Forelimb muscle (tissue), 1 donor: ENCODE data around the gene LRRC66. TPM values are rescaled to one million over a fixed set of nuclear protein-coding genes. Genes with fewer than 3 reads are reported as not detected.

Experiments
- DNase-seq: peaks from one replicate; pipeline ENCODE4 v3.0.0-alpha.2; 2013; ENCODE audit warnings: low read depth
- polyA plus RNA-seq: library from polyadenylated mRNA; unstranded; fragments of 120-200 nt; gene quantifications from one replicate; pipeline ENCODE4 v1.2.1, GENCODE V29; 2013; ENCODE audit not compliant: insufficient read length

The LRRC66 gene
- polyA plus RNA-seq, 1 donor: 2.3 TPM

DNA sequence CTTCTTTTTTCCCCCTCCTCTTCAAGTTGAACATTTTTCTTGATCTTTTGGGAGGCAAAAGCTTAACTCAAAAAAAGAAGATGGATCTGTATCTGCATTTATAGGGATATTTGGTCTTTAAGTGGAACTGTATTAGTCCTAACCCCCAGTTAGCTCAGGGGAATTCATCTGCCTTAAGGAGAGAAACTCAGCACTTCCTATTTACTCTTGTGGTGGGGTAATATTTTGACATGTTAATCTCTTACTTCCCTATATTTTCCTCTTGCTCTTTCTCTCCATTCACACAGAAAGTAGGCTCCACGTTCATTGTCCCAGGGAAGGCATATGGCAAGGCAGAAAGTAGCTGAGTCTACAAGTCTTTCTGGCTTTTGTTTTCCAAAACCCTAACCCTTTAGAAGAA, 5.3 kb downstream of the LRRC66 start:
- no peak for DNase-seq

DNA sequence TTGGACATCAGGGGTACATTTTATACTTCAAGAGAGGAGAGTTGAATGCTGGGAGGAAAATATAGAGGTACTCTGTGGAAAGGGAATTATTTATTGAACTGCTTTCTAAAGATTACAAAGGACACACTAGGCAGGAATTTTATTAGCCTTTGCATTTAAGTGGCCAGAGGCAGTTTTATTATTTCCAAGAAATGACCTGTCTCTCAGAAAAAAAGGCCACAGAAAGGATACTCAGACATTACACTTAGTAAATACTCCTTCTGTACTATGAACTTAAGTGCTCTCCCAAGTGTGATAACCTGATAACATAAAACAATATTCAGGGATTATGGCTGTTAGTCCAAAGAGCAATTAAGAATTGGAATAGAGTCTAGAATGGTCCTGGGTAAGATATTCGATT, 7.5 kb downstream of the LRRC66 start:
- DNase-seq: no peak

DNA sequence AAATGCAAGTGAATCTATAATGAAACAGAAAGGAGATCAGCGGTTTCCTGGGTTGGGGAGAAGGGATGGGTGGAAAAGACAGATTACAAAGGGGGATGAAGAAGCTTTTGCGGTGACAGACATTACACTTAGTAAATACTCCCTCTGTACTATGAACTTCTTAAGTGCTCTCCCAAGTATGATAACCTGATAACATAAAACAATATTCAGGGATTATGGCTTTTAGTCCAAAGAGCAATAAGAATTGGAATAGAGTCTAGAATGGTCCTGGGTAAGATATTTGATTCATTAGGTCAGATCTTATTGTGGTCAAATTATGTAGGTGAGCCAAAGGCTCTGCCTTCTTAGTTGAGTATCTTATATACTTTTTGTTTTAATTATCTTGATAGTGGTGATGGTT, 9.2 kb downstream of the LRRC66 start:
- DNase-seq: no peak

DNA sequence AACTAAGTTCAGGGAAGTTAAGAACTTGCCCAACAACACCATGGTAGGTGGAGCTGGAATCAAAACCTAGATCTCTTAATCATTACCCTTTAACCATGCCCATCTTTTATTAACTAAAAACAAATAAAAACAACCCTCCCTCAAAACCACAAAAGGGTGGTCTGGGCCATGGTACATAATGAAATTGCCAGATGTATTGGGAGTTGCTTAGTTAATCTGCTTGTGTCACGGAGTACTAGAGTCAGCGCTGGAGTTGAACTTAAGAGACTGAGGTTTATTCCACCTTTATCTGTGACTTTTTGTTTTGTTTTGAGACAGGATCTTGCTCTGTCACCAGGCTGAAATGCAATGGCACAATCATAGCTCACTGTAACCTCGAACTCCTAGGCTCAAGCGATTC, 13.3 kb downstream of the LRRC66 start:
- no peak for DNase-seq

DNA sequence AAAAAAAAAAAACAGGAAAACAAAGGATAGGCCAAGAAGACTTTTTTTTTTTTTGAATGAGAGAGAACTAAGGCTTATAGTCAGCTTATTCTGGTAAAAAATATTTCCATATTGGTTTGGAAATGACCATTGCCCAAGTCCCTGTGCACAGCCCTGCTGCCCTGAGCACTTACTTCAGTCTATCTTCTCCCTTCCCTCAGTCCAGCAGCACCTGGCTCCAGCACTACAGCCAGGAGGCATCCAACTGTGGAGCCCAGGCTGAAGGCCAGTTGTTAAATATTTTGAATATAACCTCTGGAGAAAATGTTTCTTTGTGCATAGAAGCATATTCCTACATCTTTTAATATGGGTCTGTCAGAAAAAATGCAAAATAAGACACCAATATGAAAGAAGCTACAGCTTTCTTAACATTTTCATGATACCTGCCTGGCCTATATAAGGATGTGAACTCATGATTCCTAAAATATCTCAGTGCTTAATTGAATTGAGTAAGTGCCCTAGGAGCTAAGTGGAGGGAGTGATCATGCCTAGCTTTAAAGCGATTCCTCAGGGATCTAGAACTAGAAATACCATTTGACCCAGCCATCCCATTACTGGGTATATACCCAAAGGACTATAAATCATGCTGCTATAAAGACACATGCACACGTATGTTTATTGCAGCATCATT, 14.4 kb downstream of the LRRC66 start:
- no peak for DNase-seq

DNA sequence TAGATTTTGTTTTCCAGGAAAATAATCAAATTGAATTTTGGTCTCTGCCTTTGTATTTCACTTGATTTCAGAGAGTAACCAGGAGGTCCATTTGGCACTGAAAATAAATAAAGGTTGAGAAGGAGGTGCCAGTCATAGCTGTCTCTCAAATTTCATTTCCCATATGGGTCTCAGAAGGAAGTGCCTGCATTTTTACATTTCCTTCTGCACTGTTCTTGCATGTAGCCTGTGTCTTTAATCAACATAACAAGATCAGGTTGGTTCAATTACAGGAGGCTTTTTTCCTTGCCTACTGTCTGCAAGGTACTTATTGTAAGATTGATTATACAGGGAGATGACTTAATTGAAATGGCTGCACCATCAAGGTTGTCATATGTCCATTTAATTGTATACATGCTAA, 15.7 kb downstream of the LRRC66 start:
- no peak for DNase-seq

DNA sequence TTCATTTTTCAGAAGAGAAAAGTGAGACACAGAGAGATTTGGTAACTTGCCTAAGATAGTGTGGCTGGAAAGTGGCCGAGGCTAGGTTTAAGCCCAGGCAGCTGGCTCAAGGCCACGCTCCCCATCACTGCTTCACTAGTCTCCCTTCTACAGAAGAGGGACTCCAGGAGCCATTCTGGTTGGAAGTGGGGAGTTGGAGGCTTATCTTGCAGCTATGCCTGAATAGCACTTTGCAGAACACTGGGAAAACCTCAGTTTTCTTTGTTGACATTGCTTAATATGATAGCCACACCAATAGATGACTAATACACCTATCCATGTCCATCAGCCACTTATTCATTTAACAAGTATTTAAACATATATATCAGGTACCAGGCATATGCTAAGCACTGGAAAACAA, 18.5 kb downstream of the LRRC66 start:
- no peak for DNase-seq

DNA sequence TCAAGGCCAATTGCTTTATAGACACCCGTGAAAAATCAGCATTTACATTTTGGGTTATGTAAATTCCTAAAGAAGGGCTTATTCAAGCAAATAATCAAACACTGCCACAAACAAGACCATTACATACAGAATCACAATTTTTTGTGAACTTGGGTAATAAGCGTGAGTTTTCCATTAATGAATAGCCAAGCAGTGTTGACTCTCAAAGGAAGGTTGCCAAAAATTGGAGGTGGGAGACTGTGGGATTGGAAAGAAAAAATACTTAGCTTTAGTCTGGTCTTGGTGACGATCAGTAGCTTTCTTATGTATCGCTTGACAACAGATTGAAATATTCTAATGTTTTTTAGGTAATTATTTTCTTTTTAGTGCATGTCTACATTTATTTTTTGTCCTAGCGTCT, 20.9 kb downstream of the LRRC66 start:
- no peak for DNase-seq

DNA sequence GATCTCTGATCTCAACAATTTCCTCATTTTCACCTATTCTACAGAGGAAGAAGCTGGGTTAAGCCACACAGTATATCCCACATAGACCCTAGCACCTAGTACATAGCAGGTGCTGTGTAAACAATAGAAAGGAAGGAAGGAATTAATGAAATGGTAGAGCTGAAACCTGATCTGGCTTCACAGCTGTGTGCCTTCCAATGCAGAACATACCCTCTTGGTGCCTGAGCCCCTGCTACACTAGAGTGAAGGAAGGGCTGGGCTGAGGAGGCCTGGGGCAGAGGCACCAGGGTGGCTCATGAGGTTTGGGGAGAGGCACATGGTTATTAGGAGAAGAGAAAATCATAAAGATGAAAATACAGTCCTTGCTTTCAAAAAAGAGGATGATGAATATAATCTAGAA, 21.3 kb downstream of the LRRC66 start:
- no peak for DNase-seq

DNA sequence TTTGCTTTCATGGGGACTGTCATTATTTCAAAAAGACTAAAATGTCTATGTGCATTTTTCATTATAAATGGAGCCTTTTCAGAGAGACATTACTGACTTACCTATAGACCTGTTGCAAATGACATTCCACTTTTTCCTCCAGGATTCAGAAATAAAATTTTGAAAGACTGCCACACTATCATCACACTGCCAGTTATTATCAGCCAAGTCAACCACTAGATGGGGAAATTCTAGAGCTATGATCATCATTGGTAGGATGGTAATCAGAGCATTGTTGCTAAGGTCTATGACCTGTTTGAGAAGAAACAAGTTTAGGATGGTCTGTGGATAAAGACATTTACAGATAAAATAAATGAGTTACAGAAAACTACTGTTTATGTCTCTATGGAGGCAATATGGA, 22.5 kb downstream of the LRRC66 start:
- no peak for DNase-seq

DNA sequence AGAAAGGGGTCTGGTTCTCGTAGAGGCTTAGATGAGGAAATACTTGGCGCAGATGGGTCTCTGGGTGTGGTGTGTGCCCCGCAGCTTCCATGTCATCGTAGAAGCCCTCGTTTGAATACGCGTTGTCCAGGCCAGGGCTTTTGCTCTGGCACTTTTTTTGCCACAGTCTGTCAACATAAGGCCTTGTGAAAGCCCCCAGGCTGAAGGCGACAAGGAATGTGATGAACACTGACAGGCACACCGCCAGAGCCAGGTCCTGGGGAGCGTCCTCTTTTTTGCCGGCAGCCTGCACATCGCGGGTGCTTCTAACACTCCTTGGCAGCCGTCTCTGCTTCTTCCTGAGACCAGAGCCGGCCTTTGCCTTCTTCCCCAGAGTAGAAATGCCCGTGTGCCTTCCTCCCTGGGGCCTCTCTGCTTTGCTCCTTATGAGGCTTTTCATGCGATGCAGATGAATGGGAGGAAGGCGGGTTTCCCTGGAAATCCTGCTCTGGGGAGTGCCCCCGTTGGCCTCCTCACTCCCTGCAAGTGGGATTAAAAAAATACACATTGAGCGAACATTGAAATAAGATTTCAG, 24.4 kb downstream of the LRRC66 start:
- DNase-seq: no peak

DNA sequence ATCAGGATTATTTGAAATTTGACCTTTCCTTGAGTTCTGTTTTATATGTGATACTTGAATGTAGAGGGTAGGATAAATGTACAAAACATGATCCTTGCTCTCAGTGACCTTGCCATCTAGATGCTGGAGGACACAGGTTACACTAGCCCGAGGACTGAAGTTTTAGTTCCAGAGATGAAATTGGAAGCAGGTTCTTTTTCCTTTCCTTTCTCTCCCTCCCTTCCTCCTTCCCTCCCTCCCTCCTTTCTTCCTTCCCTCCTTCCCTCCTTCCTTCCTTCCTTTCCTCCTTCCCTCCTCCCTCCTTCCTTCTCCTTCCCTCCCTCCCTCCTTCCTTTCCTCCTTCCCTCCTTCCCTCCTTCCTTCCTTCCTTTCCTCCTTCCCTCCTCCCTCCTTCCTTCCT, 54.3 kb downstream of the LRRC66 start:
- no peak for DNase-seq

DNA sequence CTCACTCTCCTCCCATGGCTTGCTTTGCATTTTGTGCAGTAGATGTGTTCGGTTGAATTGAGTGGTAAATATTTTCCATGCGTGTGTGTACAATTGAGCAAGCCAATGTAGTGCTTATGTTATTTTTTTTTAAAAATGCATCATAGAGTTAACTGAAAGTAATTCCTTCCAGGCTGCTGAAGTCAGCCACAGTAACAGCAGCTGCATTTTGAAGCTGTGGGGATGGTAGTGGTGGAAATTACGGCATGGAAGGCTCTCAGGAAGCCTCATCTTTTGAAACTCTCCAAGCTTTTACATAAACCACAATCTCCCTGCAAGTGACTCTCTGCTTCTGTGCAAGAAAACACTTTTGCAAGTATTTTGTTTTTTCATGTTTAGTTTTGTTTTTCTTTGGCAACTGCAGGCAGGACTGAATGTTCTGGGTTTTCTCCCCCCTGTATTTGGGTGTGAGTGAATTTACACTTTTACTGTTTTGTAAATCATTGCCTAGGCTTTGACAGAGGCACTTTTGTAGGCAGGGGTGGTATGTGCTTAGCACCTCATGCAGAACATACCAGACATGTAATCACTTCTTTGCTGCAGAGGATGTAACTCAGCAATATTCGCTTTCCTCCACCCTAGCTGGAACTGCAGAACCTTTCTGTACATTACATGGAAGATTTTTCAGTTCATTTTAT, 56.2 kb downstream of the LRRC66 start:
- peak; percentile 40 for DNase-seq

DNA sequence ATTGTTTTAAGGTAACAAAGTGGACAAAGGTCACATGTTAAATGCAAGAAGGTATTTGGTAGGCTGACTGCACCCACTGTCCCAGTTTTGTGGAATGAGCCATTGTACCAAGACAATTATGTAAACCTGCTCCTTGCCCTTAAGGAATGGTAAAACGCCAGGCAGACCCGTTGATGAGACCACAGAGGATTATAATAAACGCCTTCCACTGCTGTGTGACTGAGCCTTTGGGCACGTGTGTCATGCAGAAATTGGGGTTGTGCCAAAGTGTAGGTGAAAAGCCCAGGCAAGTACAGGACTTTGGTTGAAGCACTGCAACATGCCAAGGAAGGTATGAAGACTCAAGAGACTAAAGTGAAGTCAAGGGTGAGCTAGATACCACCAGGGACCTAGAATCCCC, 59.7 kb downstream of the LRRC66 start:
- DNase-seq: no peak

DNA sequence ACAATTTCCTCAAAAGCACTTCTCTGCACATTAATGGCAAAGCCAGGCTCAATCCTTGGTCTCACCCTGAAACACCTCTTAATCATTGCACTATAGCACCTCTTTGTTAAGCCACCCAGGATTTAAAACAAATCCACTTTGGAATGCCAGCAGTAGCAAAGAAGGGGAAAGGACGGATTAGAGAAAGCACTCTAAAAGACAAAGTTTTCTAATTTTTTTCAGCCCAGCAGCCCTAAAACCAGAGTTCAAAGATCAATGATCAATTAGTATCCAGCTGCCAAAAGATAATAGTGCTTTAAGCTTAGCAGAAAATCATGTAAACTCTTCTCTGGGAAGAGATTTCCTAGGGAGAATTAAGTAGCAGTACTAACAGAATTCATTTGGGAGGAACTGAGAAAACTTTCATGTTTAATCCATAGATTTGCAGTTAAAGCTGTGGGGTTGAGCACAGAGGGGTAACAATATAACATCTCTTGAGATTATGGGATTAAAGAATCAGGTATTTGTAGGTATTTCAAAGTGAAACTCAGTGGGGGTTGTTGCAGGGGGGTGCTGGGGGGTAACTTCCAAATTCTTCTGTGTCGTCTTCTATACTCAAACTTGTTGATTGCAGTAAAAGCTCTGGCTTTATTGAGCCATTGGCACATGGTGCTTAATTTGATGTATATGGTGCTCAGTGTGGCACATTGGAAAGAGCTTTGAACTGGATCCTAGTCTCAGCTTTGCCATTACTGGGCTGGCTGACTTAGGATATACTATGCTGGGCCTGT, 61.8 kb downstream of the LRRC66 start:
- DNase-seq: no peak

Other genes starting within 250 kb of the LRRC66 start
- 27.3 TPM for gene DCUN1D4, start 177.2 kb downstream of the LRRC66 start, polyA plus RNA-seq
- gene SGCB, start 17.9 kb upstream of the LRRC66 start, polyA plus RNA-seq: 175 TPM
- gene SPATA18, start 30.9 kb upstream of the LRRC66 start, polyA plus RNA-seq: 1.9 TPM